Endometrial microvascular endothelial cells (primary cell): ENCODE measurements around the gene TNFRSF8. TPM values are rescaled to one million over a fixed set of nuclear protein-coding genes. Genes with fewer than 3 reads are reported as not detected.

ENCODE experiments used
- in situ Hi-C: cut with HindIII; loops from 2 replicates; pipeline ENCODE4 v1.10.0; 2017; ENCODE audit warnings: low sequenced_read_pairs, low pct_unique_long_range_greater_than_20kb; ENCODE audit errors: inconsistent ontology term
- total RNA-seq: library from RNA; depleted of rRNA; stranded (reverse); fragments of >200 nt; gene quantifications from one replicate; pipeline ENCODE4 v1.2.3, GENCODE V29; 2015; ENCODE audit errors: inconsistent ontology term

The TNFRSF8 gene
- total RNA-seq, 1 donor from 2014 or later = not detected

GRCh38 chr1:12147201-12147701, 84.1 kb downstream of the TNFRSF8 start:
- in situ Hi-C loops = no loop called here

- in situ Hi-C loops = no loop called here
These were observed 85.3 kb downstream of the TNFRSF8 start for GRCh38 chr1:12148160-12148957.

GRCh38 chr1:12148958-12149790, 86.1 kb downstream of the TNFRSF8 start:
- in situ Hi-C loops = no loop called here

GRCh38 chr1:12149791-12150175, 86.7 kb downstream of the TNFRSF8 start:
- in situ Hi-C loops = no loop called here

- in situ Hi-C loops = no loop called here
These were observed 87.5 kb downstream of the TNFRSF8 start for GRCh38 chr1:12150456-12151200.

GRCh38 chr1:12151465-12151864, 88.4 kb downstream of the TNFRSF8 start:
- in situ Hi-C loops = no loop called here

- in situ Hi-C loops = no loop called here
These were observed 89.2 kb downstream of the TNFRSF8 start for GRCh38 chr1:12152113-12152891.

GRCh38 chr1:12153181-12153785, 90.2 kb downstream of the TNFRSF8 start:
- in situ Hi-C loops = no loop called here

- in situ Hi-C loops = no loop called here
These were observed 92.2 kb downstream of the TNFRSF8 start for GRCh38 chr1:12155328-12155727.

- in situ Hi-C loops = no loop called here
These were observed 94.5 kb downstream of the TNFRSF8 start for GRCh38 chr1:12157366-12158231.

GRCh38 chr1:12158357-12159092, 95.4 kb downstream of the TNFRSF8 start:
- in situ Hi-C loops = no loop called here

- in situ Hi-C loops = no loop called here
These were observed 96.7 kb downstream of the TNFRSF8 start for GRCh38 chr1:12159816-12160215.

- in situ Hi-C loops = no loop called here
These were observed 98.2 kb downstream of the TNFRSF8 start for GRCh38 chr1:12161324-12161661.

GRCh38 chr1:12161662-12162458, 98.8 kb downstream of the TNFRSF8 start:
- in situ Hi-C loops = no loop called here

GRCh38 chr1:12162459-12163137, 99.5 kb downstream of the TNFRSF8 start:
- in situ Hi-C loops = no loop called here
